ENCODE measurements around the gene LRRC4C. TPM values are rescaled to one million over a fixed set of nuclear protein-coding genes. Genes with fewer than 3 reads are reported as not detected.
A peak's percentile ranks its signal among the peaks of the same experiment; 100 is the strongest.

LRRC4C gene
- polyA plus RNA-seq, 1 of the 3 experiments (the other 2 are of a cell fraction): 0.16 TPM

- TF ChIP-seq USF1 (IDR thresholded peaks at IDR 0.05; ENCODE audit: borderline replicate concordance, low read depth): no peak
- TF ChIP-seq MXI1 (IDR thresholded peaks at IDR 0.05; ENCODE audit: low read depth, low read length): no peak
- TF ChIP-seq TAF1 (IDR thresholded peaks at IDR 0.05; ENCODE audit: borderline replicate concordance, low read depth, low read length): no peak
These were observed 142.7 kb downstream of the LRRC4C start (continued) for GRCh38 chr11:41316751-41317150.

GRCh38 chr11:41313226-41313625 is 146.2 kb downstream of the LRRC4C start:
- no peak for TF ChIP-seq EP300 (IDR thresholded peaks at IDR 0.05; ENCODE audit: borderline replicate concordance in 1 of 2, low read depth in 1 of 2, low read length in 1 of 2)
- no peak for TF ChIP-seq FOXM1 (IDR thresholded peaks at IDR 0.05; ENCODE audit: low read depth)
- TF ChIP-seq NFIC (IDR thresholded peaks at IDR 0.05; ENCODE audit: borderline replicate concordance): no peak
- no peak for TF ChIP-seq SMC3 (IDR thresholded peaks at IDR 0.05; ENCODE audit: low read depth, low read length)
- TF ChIP-seq MAX (IDR thresholded peaks at IDR 0.05; ENCODE audit: low read depth): no peak
- no peak for TF ChIP-seq PBX3 (IDR thresholded peaks at IDR 0.05)
- no peaks in the 10 kb centered on the region for H3F3A ChIP-seq (replicated peaks; ENCODE audit: insufficient read depth)
- no peaks in the 10 kb centered on the region for H3K36me3 ChIP-seq (replicated peaks in 1 of 2; ENCODE audit: control insufficient read depth in 1 of 2, insufficient read depth in 2 of 2, low read length in 1 of 2)
- WGBS (ENCODE audit: low lambda C conversion rate): 0% methylated on average over 1 of the region's 1 CpG
- H3K79me2 ChIP-seq (ENCODE audit: insufficient read depth): no peaks in the 10 kb centered on the region
- ChIA-PET CTCF (no interaction called here), POLR2A (no interaction called here)
- no peaks in the 10 kb centered on the region for H4K20me1 ChIP-seq (ENCODE audit: insufficient read depth)
- no peak overlapping the region for H3K27ac ChIP-seq (ENCODE audit: low read depth in 2 of 2, low read length in 1 of 2)
- no peaks in the 10 kb centered on the region for H3K9me2 ChIP-seq
- H3K9ac ChIP-seq: no peak overlapping the region
- no peak for DNase-seq
- H3K9me3 ChIP-seq: no peaks in the 10 kb centered on the region
- H3K4me2 ChIP-seq: no peak overlapping the region
- no peak overlapping the region for H3K4me3 ChIP-seq (ENCODE audit: low read depth in 2 of 2, low read length in 1 of 2)
- no peaks in the 10 kb centered on the region for H3K4me1 ChIP-seq (ENCODE audit: control insufficient read depth in 1 of 2, insufficient read depth in 2 of 2, low read depth in 1 of 2, low read length in 1 of 2)
- no peaks in the 10 kb centered on the region for H3K27me3 ChIP-seq (ENCODE audit: insufficient read depth)
- no peak overlapping the region for H2AFZ ChIP-seq (ENCODE audit: low read depth)

GRCh38 chr11:41309716-41310115 is 149.7 kb downstream of the LRRC4C start:
- Histone ChIP-seq H3K4me1 (ENCODE audit: control insufficient read depth in 1 of 2, insufficient read depth in 2 of 2, low read depth in 1 of 2, low read length in 1 of 2) (no peaks in the 10 kb centered on the region), H4K20me1 (ENCODE audit: insufficient read depth) (no peaks in the 10 kb centered on the region), H3K9ac (no peak overlapping the region), H3K27me3 (ENCODE audit: insufficient read depth) (no peaks in the 10 kb centered on the region), H3F3A (replicated peaks; ENCODE audit: insufficient read depth) (no peaks in the 10 kb centered on the region), H2AFZ (ENCODE audit: low read depth) (no peak overlapping the region), H3K79me2 (ENCODE audit: insufficient read depth) (no peaks in the 10 kb centered on the region), H3K4me3 (ENCODE audit: low read depth in 2 of 2, low read length in 1 of 2) (no peak overlapping the region), H3K4me2 (no peak overlapping the region), H3K9me2 (no peaks in the 10 kb centered on the region), H3K27ac (ENCODE audit: low read depth in 2 of 2, low read length in 1 of 2) (no peak overlapping the region), H3K9me3 (no peaks in the 10 kb centered on the region), H3K36me3 (replicated peaks in 1 of 2; ENCODE audit: control insufficient read depth in 1 of 2, insufficient read depth in 2 of 2, low read length in 1 of 2) (no peaks in the 10 kb centered on the region)
- ChIA-PET CTCF (no interaction called here), POLR2A (no interaction called here)
- DNase-seq: no peak
- WGBS (ENCODE audit: low lambda C conversion rate): 58% methylated on average over 4 of the region's 4 CpGs
- TF ChIP-seq CTCF (IDR thresholded peaks at IDR 0.05) (peak; percentile 31; the same call in 1 of the 2 replicates), CHD2 (IDR thresholded peaks at IDR 0.05; ENCODE audit: low read length, partially characterized antibody) (no peak)

Data from SK-N-SH (cell line).